Testis (tissue), 2 donors: Measurements from ENCODE around the gene TAB2.

Experiments used
- CTCF ChIP-seq, 3 experiments: fragments of 450-650 bp in 2 of 3; fragments of 200-600 bp in 1 of 3; sonication (generic) in 1 of 3; IDR thresholded peaks; one replicate each; pipeline ENCODE4 v1.5.1; 2016 to 2019; ENCODE audit warnings: antibody characterized with exemption in 3 of 3, mild to moderate bottlenecking in 2 of 3, moderate library complexity in 1 of 3
- POLR2A ChIP-seq: fragments of 450-650 bp; IDR thresholded peaks from one replicate; pipeline ENCODE4 v1.6.1; 2017; ENCODE audit warnings: antibody characterized with exemption, mild to moderate bottlenecking, moderate library complexity

DNA sequence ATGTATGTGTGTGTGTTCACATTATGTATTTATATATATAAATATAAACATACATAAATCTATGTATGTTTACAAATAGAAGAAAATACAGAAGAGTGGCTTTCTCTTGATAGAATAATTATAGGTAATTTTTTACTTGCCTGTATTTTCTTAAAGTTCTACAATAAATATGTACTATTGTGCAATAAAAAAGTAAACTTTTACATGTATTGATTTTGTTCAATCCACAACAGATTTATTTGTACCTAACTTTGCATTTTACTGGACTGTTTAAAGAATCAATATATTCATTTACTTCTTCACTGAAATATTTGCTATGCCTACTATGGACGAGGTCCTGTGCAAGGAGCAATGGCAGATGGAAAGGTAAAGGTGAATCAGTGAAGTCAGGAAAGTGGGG, 14.0 kb upstream of the TAB2 start:
- no peak for TF ChIP-seq CTCF (IDR thresholded peaks at IDR 0.05)
- no peak for TF ChIP-seq POLR2A
